PC-3 (cell line): ENCODE data around the gene H2AZ2.

Source experiments
- CTCF ChIP-seq: fragments of 300-600 bp; sonication (generic); conservative IDR thresholded peaks from 2 replicates; pipeline ENCODE4 v1.5.1; 2017; ENCODE audit warnings: antibody characterized with exemption, low read depth, mild to moderate bottlenecking, low read length
- EZH2 ChIP-seq: fragments of 300-600 bp; sonication (generic); IDR thresholded peaks from one replicate; pipeline ENCODE4 v1.6.1; 2017; ENCODE audit warnings: antibody characterized with exemption, mild to moderate bottlenecking, low read length; ENCODE audit not compliant: unreplicated experiment

- TF ChIP-seq EZH2: no peak
- TF ChIP-seq CTCF: no peak
Measured at GRCh38 chr7:44801890-44802289, 46.0 kb downstream of the H2AZ2 start.
